GM12891 (cell line): ENCODE results near the gene BAIAP2L2.
"Not testable (repeated sequence)": the region's sequence is repeated elsewhere in the genome, so short reads cannot be mapped to it uniquely, and the experiment has no call there.

Experiments
- DNase-seq: peaks from one replicate; pipeline ENCODE4 v3.0.0; 2011; ENCODE audit warnings: low spot score; ENCODE audit not compliant: insufficient read length
- FAIRE-seq: peaks from 2 replicates; lab custom pipeline; 2011; peaks lifted over from hg19 to GRCh38; lab: Jason Lieb, UNC
- PAX5 ChIP-seq: IDR thresholded peaks from 2 replicates; pipeline ENCODE4 v1.6.1; 2011; ENCODE audit warnings: low read length, moderate library complexity, mild to moderate bottlenecking; ENCODE audit not compliant: insufficient read depth, severe bottlenecking
- POLR2A ChIP-seq: IDR thresholded peaks from 2 replicates; pipeline ENCODE4 v1.6.1; 2011; ENCODE audit warnings: low read depth, low read length, control low read depth
- POLR2AphosphoS5 ChIP-seq: IDR thresholded peaks from 2 replicates; pipeline ENCODE4 v1.6.1; 2011; ENCODE audit warnings: low read depth, low read length, control low read depth
- POU2F2 ChIP-seq: IDR thresholded peaks from 2 replicates; pipeline ENCODE4 v1.6.1; 2011; ENCODE audit warnings: low read depth, mild to moderate bottlenecking, control low read depth, low read length, moderate library complexity
- SPI1 ChIP-seq: IDR thresholded peaks from 2 replicates; pipeline ENCODE4 v1.6.1; 2011; ENCODE audit warnings: low read depth, low read length, control low read depth
- TAF1 ChIP-seq: IDR thresholded peaks from 2 replicates; pipeline ENCODE4 v1.6.1; 2011; ENCODE audit warnings: low read depth, low read length, control low read depth

Gene BAIAP2L2

GRCh38 chr22:38040953-38041759 is 69.3 kb downstream of the BAIAP2L2 start:
- TF ChIP-seq POLR2AphosphoS5 = no peak
- no peak for TF ChIP-seq POLR2A
- DNase-seq (no peak), FAIRE-seq (no peak)

DNA sequence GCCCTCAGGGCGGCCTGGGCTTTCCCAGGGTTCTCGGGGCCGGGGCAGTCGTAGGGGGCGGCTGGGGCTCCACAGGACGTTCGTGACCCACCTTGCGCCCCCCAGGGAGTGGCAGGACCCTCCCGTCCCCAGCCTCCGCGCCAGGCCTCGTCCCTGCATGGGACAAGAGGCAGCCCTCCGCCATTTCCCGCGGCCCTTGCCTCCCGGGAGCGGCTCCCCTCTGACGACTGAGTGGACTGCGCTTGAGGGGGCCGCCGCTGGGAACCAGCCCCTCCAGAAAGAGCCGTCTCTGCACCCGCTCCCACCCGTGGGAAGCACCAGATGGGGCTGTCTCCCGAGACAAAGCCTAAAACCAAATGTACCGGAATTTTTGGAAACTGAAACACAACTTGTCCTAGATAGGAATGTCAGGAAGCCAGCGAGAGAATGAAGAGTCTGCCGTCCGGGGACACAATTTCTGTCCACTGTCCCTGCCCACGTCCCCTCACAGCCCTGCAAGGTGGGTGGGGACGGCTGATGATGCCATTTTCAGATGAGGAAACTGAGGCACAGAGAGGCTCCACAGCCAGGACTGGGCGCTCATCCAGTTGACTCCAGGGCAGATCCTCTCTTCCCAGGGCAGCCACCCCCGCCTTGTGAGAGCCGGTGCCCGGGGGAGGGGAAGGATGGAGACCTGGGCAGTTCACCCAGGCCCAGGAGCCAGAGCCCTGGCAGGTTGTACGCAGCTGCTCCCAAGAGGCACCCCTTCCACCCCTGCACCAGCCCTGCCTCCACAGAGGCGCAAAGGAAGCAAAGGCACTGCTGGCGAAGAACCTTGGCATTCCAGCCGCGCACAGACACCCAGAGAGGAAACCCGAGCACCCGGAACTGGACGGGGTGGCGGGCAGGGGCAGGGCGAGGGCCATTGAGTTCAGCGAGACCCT is 71.3 kb downstream of the BAIAP2L2 start:
- DNase-seq (no peak), FAIRE-seq (no peak)
- TF ChIP-seq SPI1 (no peak), PAX5 (no peak), POLR2AphosphoS5 (no peak), POLR2A (no peak), POU2F2 (no peak), TAF1 (no peak)

GRCh38 chr22:38038426-38038825 is 72.1 kb downstream of the BAIAP2L2 start:
- no peak for TF ChIP-seq POLR2A
- no peak for TF ChIP-seq POU2F2
- TF ChIP-seq PAX5 = no peak
- no peak for TF ChIP-seq POLR2AphosphoS5
- no peak for TF ChIP-seq TAF1
- TF ChIP-seq SPI1 = no peak
- FAIRE-seq = no peak
- DNase-seq = no peak

DNA sequence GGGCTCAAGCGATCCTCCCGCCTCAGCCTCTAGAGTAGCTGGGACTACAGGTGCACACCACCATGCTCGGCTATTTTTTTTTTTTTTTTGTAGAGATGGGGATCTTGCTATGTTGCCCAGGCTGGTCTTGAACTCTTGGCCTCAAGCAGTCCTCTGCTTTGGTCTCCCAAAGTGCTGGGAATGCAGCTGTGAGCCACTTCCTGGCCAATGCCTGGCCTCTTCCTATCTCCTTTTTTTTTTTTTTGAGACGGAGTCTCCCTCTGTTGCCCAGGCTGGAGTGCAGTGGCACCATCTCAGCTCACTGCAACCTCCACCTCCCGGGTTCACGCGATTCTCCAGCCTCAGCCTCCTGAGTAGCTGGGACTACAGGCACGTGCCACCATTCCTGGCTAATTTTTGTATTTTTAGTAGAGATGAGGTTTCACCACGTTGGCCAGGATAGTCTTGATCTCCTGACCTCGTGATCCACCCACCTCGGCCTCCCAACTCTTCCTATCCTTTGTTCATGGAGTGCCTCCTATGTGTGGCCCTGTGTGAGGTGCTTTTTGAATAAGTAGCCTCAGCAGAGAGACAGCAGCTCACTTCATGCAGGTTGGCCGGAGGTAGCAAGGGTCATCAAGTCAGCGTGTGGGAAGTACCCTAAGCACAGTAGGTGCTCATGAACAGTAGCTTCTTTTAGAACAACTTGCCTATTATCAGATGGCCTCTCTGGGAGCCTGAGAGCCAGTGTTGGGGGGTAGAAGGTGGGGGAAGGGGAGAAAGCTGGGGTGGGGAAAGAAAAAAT is 72.9 kb downstream of the BAIAP2L2 start:
- not testable (repeated sequence) for FAIRE-seq

GRCh38 chr22:38036392-38037062 is 74.0 kb downstream of the BAIAP2L2 start:
- no peak for TF ChIP-seq POLR2A
- no peak for FAIRE-seq
- DNase-seq = no peak

More for the DNA sequence above, 72.9 kb downstream of the BAIAP2L2 start:
- not testable (repeated sequence) for DNase-seq

GRCh38 chr22:38035530-38035885 is 75.0 kb downstream of the BAIAP2L2 start:
- DNase-seq (no peak), FAIRE-seq (no peak)
- TF ChIP-seq PAX5 (no peak), TAF1 (no peak), POU2F2 (no peak), POLR2AphosphoS5 (no peak), POLR2A (no peak), SPI1 (no peak)
